Eye (tissue), 1 donor: ENCODE data around the gene SSTR5.

ENCODE experiments used
- DNase-seq: peaks from one replicate; pipeline ENCODE4 v3.0.0-alpha.2; 2015

SSTR5 gene

GRCh38 chr16:1056196-1056595 lies 16.4 kb upstream of the SSTR5 start:
- DNase-seq = no peak

GRCh38 chr16:1057252-1057932 lies 15.2 kb upstream of the SSTR5 start:
- peak; percentile 62 for DNase-seq

DNA sequence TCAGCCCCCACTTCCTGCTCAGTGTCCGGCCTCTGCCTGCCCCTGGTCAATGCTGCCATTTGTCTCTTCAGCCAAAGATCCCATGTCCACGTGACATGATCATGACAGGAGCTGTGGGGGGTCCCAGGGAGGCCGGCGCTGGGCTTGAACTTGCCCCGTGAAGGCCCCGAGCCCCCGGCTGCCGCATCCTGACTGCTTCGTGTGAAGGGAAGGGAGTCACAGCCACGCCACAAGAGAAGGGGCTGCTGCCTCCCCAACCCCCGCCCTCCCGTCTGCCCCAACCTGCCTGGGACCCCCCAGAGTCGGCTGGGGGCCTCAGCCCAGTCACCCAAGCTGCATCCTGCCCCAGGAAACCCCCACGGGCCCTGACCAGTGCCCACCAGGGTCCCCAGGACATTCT lies 14.3 kb upstream of the SSTR5 start:
- no peak for DNase-seq

DNA sequence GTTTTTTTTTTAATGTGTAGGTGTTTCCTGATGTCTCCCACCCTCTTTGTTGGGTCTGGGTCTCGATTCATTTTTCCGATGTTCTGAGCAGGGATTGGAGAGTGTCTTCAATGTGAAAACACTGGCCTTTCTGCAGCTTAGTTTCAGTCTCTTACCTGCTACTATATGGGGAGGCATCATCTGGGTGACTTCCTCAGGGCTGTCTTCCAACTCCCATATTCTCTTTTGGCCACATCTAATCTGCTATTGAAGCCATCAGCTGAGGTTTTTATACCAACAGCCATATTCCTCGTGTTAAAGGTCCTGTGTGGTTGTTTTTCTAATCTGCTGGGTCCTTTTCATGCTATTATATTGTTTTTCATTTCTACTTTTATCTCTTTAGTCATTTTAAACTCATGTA lies 13.2 kb upstream of the SSTR5 start:
- no peak for DNase-seq

GRCh38 chr16:1060416-1061340 lies 11.9 kb upstream of the SSTR5 start:
- DNase-seq = no peak

- no peak for DNase-seq
Measured at GRCh38 chr16:1061769-1062505, 10.6 kb upstream of the SSTR5 start.

GRCh38 chr16:1062895-1063294 lies 9.7 kb upstream of the SSTR5 start:
- DNase-seq = no peak

DNA sequence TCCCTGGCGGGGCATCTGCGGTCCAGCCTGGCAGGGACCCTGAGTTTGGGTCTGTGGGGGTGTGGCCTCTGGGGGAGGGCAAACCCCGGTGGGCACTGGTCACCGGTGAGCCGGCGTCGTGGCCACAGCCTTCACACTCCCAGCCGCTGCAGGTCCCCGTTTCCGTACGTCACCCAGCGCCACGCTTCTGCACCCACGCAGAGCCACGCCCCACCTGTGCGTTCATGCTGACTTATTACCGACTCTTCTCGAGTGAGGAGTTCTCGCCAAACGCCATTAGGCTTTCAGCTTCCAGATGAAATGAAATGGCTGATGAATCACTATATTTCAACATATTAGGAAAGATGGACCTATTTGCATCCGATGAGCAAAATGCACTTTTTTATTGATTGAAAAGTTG lies 8.8 kb upstream of the SSTR5 start:
- no peak for DNase-seq

- no peak for DNase-seq
Measured at GRCh38 chr16:1065469-1066128, 6.9 kb upstream of the SSTR5 start.

DNA sequence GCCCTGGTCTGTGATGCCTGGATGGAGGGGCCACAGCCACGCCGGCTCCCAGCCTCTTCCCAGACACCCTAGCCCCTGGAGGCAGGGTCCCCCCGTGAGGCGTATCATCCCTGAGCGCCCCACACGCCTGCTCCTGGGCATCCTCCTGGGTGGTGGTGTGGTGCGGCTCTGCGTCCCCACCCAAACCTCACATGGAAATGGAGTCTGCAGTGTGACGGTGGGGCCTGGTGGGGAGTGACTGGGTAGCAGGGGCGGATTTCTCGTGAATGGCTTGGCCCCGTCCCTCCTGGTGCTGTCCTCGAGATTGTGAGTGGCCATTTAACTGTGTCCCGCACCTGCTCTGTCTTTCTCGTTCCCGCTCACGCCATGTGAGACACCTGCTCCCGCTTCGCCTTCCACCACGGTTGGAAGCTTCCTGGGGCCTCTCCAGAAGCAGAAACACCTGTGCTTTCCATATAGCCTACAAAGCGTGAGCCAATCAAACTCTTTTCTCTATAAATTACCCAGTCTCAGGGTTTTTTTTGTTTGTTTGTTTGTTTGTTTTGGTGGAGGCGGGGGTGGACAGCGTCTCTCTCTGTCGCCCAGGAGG lies 5.9 kb upstream of the SSTR5 start:
- DNase-seq = no peak

GRCh38 chr16:1067629-1068028 lies 4.9 kb upstream of the SSTR5 start:
- DNase-seq = no peak

- no peak for DNase-seq
Measured at GRCh38 chr16:1068451-1068850, 4.1 kb upstream of the SSTR5 start.

DNA sequence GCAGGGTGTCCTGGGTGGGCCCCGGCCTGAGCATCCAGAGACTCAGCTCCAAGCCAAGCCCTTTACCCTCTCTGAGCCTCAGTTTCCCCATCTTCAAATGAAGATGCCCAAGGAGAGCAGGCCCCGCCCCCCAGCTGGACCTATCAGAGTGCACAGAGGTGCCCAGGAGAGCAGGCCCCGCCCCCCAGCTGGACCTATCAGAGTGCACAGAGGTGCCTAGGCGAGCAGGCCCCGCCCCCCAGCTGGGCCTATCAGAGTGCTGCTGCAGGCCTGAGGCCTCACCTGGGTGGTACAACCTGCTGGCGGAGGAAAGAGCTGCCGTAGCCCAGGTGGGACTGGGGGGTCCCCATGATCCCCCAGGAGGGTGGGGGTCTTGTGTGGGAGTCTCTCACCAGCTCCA lies 3.4 kb upstream of the SSTR5 start:
- DNase-seq = no peak

GRCh38 chr16:1070084-1070863 lies 2.3 kb upstream of the SSTR5 start:
- no peak for DNase-seq

GRCh38 chr16:1070864-1071408 lies 1.6 kb upstream of the SSTR5 start:
- DNase-seq = no peak

DNA sequence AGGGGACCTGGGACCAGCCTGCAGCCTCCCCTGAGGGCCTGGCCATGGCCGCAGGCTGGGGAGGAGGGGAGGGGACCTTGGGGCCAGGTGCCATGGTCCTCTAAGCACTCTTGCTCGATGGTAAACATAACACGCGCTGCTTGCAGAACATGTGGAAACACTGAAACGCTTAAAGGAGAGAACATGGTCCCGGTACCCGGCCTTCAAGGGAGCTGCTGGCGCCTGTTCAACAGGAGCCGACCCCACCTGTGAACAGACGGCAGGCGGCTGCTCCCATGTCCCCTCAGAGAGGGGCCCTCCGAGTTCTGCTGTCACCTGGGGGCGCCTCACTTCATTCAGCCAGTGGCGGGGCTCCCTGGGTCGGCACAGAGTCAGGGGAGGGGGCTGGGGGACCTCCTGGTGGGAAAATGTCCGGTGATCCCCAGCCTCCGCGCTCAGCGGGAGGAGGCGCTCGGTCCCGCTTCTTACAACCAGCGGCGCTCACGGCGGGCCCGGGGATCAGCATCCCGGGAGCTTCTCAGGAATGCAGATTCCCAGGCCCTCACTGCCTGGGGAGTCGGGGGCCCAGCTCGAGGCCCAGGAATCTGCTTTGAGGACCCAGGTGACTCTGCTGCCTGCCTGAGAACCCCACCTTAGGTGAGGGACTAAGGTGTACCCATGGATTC lies 854 bp upstream of the SSTR5 start:
- DNase-seq = no peak

GRCh38 chr16:1073262-1073558 lies 663 bp downstream of the SSTR5 start:
- no peak for DNase-seq

DNA sequence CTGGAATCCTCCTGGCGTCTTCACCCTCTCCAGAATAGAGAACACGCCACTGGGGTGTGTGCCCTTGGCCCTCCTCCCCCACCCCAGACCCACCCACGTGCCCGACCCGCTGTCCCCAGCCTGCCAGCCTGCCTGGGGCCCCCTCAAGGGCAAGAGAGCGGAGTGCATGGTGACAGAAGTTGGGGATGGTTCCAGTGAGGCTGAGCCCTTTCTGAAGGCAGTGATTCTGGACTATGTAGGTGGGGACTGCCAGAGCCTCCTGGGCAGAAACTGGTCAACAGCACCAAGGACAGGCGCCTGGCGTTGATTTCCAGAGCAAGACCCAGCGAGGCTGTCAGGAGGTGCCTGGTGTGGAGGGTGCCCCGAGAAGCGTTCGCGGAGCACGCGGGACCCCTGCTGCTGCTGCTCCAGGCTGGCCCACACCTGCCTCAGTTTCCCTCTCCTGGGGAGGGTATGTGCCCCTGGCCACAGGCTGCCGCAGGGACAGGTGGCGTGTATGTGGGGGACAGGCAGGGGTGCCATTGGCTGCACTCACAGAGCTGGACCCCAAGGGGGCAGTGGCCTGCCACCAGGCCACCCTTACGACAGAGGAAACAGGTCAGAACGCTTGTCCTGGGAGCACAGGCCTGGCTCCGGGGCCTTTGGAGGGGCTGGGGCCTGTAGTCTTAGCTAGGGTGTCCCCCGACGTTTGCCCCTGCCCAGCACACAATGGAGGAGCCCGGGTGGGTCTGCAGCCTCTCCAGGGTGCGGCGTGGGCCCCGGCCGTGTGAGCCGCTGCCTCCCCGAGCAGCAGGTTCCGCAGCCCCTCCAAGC lies 1.2 kb downstream of the SSTR5 start:
- no peak for DNase-seq

DNA sequence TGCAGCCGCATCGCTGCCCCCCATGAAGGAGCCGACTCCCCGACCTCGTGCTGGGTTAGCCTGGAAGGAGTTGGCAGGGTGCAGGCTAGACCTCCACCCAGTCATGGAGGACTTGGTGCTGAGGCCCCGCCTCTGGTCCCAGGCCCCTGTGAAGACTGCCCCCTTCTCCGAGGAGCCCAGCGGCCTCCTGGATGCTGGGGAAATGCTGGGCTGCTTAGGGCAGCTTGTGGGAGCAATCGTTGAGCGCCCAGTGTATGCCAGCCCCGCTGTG lies 1.8 kb downstream of the SSTR5 start:
- DNase-seq = no peak

- no peak for DNase-seq
Measured at GRCh38 chr16:1075546-1075945, 3.0 kb downstream of the SSTR5 start.
